K562 (cell line): ENCODE results near the gene MIDN. TPM values are rescaled to one million over a fixed set of nuclear protein-coding genes. Genes with fewer than 3 reads are reported as not detected.
A peak's percentile ranks its signal among the peaks of the same experiment; 100 is the strongest.

ENCODE experiments used
- ATAC-seq: fragments of 200-7000 bp; cut with Tn5 transposase; 3 replicates; pipeline ENCODE4 v1.9.1; 2020; ENCODE audit warnings: moderate library complexity
- BruUV-seq: library from RNA; stranded (reverse); fragments of 400-500 nt; replicated peaks from 2 replicates; lab custom pipeline; 2021; lab: Mats Ljungman, UMichigan
- CTCF ChIA-PET: fragments of 300-600 bp; formaldehyde crosslinking; extraction: SDS; loops from one replicate; lab custom pipeline; 2021; ENCODE audit warnings: low intra/inter-chr PET ratio; lab: Yijun Ruan, JAX
- POLR2A ChIA-PET: fragments of 300-600, 350-650 bp; sonication (Branson Sonifier 250); formaldehyde crosslinking; extraction: SDS; loops from one replicate; lab custom pipeline; 2021; ENCODE audit warnings: antibody characterized with exemption, inconsistent platforms; lab: Yijun Ruan, JAX
- DNase-seq, 4 experiments: peaks; one replicate each; pipeline versions ENCODE4 v3.0.0 to v3.0.0-alpha.2; 2011 to 2018; ENCODE audit warnings: low spot score in 3 of 4, mixed read lengths in 3 of 4; ENCODE audit errors: extremely low read depth in 1 of 4
- FAIRE-seq: peaks from 2 replicates; lab custom pipeline; 2011; peaks lifted over from hg19 to GRCh38; lab: Jason Lieb, UNC
- H2AFZ ChIP-seq: 2 replicates; pipeline ENCODE4 v1.6.0; 2011; ENCODE audit warnings: low read depth, low read length, control low read depth, inconsistent platforms
- H3K27ac ChIP-seq: fragments of 200-600 bp; 3 replicates; pipeline ENCODE4 v1.8.0; 2011; ENCODE audit warnings: low read depth, mild to moderate bottlenecking, control low read depth, inconsistent platforms, low read length, moderate library complexity, mixed read lengths; ENCODE audit errors: extremely low read depth
- H3K27me3 ChIP-seq, 2 experiments: fragments of 300-600 bp in 1 of 2; 2 replicates in 1 of 2; 3 replicates in 1 of 2; pipeline versions ENCODE4 v1.6.0 to v1.8.0; 2011; ENCODE audit warnings: inconsistent platforms in 2 of 2, low read length in 2 of 2, mild to moderate bottlenecking in 1 of 2, mixed read lengths in 1 of 2, moderate library complexity in 1 of 2; ENCODE audit not compliant: control insufficient read depth in 2 of 2, insufficient read depth in 2 of 2
- H3K36me3 ChIP-seq: fragments of 300-600 bp; 3 replicates; pipeline ENCODE4 v1.8.0; 2011; ENCODE audit warnings: mild to moderate bottlenecking, low read length, inconsistent platforms; ENCODE audit not compliant: control insufficient read depth, insufficient read depth
- H3K4me1 ChIP-seq, 2 experiments: fragments of 200-600 bp in 1 of 2; replicated peaks in 1 of 2; 2 replicates in 1 of 2; 3 replicates in 1 of 2; pipeline versions ENCODE4 v1.5.1 to v1.8.0; 2011; ENCODE audit warnings: inconsistent platforms in 2 of 2, low read length in 2 of 2, mild to moderate bottlenecking in 1 of 2, mixed read lengths in 1 of 2, moderate library complexity in 1 of 2; ENCODE audit not compliant: control insufficient read depth in 2 of 2, insufficient read depth in 2 of 2
- H3K4me2 ChIP-seq: 2 replicates; pipeline ENCODE4 v1.6.1; 2011; ENCODE audit warnings: low read length, control low read depth, inconsistent platforms, mixed read lengths; ENCODE audit not compliant: insufficient read depth
- H3K4me3 ChIP-seq: fragments of 200-600 bp; sonication (generic), shearing (Covaris generic); 2 replicates; pipeline ENCODE4 v1.5.1; 2016; ENCODE audit warnings: control low read depth, inconsistent platforms
- H3K79me2 ChIP-seq: fragments of 200-600 bp; 3 replicates; pipeline ENCODE4 v1.8.0; 2011; ENCODE audit warnings: low read length, inconsistent platforms; ENCODE audit not compliant: control insufficient read depth, insufficient read depth
- H3K9ac ChIP-seq, 2 experiments: 2 replicates each; pipeline versions ENCODE4 v1.6.0 to v1.6.1; 2011; ENCODE audit warnings: low read depth in 2 of 2, low read length in 2 of 2, control low read depth in 1 of 2, inconsistent platforms in 1 of 2, mild to moderate bottlenecking in 1 of 2, mixed read lengths in 1 of 2; ENCODE audit not compliant: insufficient read depth in 1 of 2
- H3K9me1 ChIP-seq: one replicate; pipeline ENCODE4 v1.6.0; 2011; ENCODE audit warnings: inconsistent platforms, mild to moderate bottlenecking, low read length, moderate library complexity; ENCODE audit not compliant: control insufficient read depth, insufficient read depth
- H3K9me3 ChIP-seq: replicated peaks from 2 replicates; pipeline ENCODE4 v1.5.1; 2011; ENCODE audit warnings: low read depth, low read length, inconsistent platforms; ENCODE audit not compliant: control insufficient read depth, insufficient read depth
- H4K20me1 ChIP-seq: replicated peaks from 2 replicates; pipeline ENCODE4 v1.6.1; 2011; ENCODE audit warnings: low read length, inconsistent platforms, mixed read lengths; ENCODE audit not compliant: control insufficient read depth, insufficient read depth
- HNRNPL ChIP-seq: fragments of 200-400 bp; formaldehyde crosslinking; IDR thresholded peaks from 2 replicates; pipeline ENCODE4 v1.6.1; 2017; ENCODE audit warnings: low read depth, mild to moderate bottlenecking, low read length
- POLR2G ChIP-seq: fragments of 200-400 bp; formaldehyde crosslinking; IDR thresholded peaks from 2 replicates; pipeline ENCODE4 v1.6.1; 2017; ENCODE audit warnings: low read depth, mild to moderate bottlenecking, antibody characterized with exemption, low read length, moderate library complexity
- TRIM28 ChIP-seq: fragments of 450-650 bp; IDR thresholded peaks from 2 replicates; pipeline ENCODE4 v1.6.1; 2017
- ZNF41 ChIP-seq: fragments of 250-450 bp; sonication (Bioruptor Pico); conservative IDR thresholded peaks from 2 replicates; pipeline ENCODE4 v1.4.0; 2020; ENCODE audit warnings: mild to moderate bottlenecking
- ZNF76 ChIP-seq: fragments of 250-450 bp; sonication (Bioruptor Pico); IDR thresholded peaks from 2 replicates; pipeline ENCODE4 v1.4.0; 2020; ENCODE audit warnings: mild to moderate bottlenecking, moderate library complexity, borderline replicate concordance
- ZNF766 ChIP-seq: fragments of 200-800 bp; sonication (Bioruptor generic); conservative IDR thresholded peaks from 2 replicates; pipeline ENCODE4 v1.6.1; 2016; ENCODE audit warnings: missing genetic modification characterization, missing compliant biosample characterization
- WGBS: fragments of 100-300 bp; shearing (Covaris generic); methylation state at CpG from one replicate; pipeline ENCODE4 v1.1.6; 2016; ENCODE audit warnings: low coverage, mixed read lengths; ENCODE audit not compliant: insufficient coverage; ENCODE audit errors: missing lambda C conversion rate; 5-methylcytosine and 5-hydroxymethylcytosine counted together
- in situ Hi-C: fragments of 300-500 bp; cut with MboI; formaldehyde crosslinking; loops from 4 replicates; pipeline ENCODE4 v1.15.0; 2018; ENCODE audit warnings: inconsistent platforms, mixed read lengths
- intact Hi-C: fragments of 100-400 bp; cut with micrococcal nuclease; formaldehyde crosslinking; loops from 2 replicates; pipeline ENCODE4 v1.14.2; 2022
- polyA plus RNA-seq, 8 experiments: library from polyadenylated mRNA; depleted of rRNA in 4 of 8; stranded (reverse) in 5 of 8; unstranded in 3 of 8; fragments of >200 nt; fragmentation: Nextera tagmentation in 2 of 8; fragmentation: Illumina TruSeq in 1 of 8; extraction: Ambion mirVana in 2 of 8; extraction: Trizol in 1 of 8; gene quantifications; 2 replicates each; pipeline versions ENCODE4 v1.2.1 to v1.2.3, GENCODE V29; 2011 to 2014; ENCODE audit warnings: inconsistent platforms in 1 of 8, missing spikeins in 1 of 8
- total RNA-seq, 7 experiments: library from RNA; depleted of rRNA in 6 of 7; stranded (reverse); fragments of >200 nt in 6 of 7; fragmentation: Illumina TruSeq in 2 of 7; extraction: Trizol in 2 of 7; gene quantifications; 2 replicates each; pipeline versions ENCODE4 v1.2.1 to v1.2.3, GENCODE V29; 2011 to 2021; ENCODE audit warnings: low replicate concordance in 1 of 7

The MIDN gene
- total and polyA plus RNA-seq, 9 of the 15 experiments (the other 6 are each of a cell fraction or from before 2014, with no cell fraction given) = 0.17 to 120 (median 10.1) TPM

DNA sequence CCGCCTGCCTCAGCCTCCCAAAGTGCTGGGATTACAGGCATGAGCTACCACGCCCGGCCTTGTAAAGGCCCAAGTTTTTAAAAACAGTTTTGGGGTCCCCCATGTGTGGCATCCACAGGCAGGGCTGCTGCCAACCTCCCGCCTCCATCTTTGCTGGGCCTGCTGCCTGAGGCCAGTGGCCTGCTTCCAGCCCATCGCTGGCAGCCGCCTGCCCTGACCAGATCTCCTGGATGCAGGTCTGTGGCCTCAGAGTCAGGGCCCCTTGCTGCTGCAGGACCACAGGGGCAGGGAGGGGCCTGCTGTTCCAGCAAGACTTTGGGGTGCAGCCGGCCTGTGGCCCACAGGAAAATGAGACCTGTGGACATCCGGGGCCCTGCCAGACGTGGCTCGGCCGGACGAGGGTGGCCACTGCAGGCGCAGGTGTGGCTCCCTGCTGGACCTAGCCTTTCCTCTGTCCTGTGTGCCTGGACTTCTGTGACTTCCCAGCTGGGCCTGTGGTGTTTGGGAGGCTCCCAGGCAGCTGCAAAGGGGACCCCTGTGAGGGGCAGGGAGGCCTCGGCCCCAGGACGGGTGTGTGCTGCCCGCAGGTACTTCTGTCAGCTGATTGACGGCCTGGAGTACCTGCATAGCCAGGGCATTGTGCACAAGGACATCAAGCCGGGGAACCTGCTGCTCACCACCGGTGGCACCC, 28.5 kb upstream of the MIDN start:
- H3K4me3 ChIP-seq = no peak overlapping the region
- no peak overlapping the region for H3K4me2 ChIP-seq
- H3K79me2 ChIP-seq = peaks cover 64% of the 10 kb centered on the region
- no peak overlapping the region; a peak in 1 of 4 replicates for H3K9ac ChIP-seq
- H3K4me1 ChIP-seq = peaks cover 13 to 89% of the 10 kb centered on the region in 2 experiments; a peak in 4 of 5 replicates
- CTCF ChIA-PET = no interaction called here
- ATAC-seq (no peak), FAIRE-seq (no peak), DNase-seq (no peak)
- peaks cover 39% of the 10 kb centered on the region for H4K20me1 ChIP-seq
- WGBS = 98% methylated on average over 13 of the region's 19 CpGs
- peaks cover 80% of the 10 kb centered on the region; the same call in 2 of the 3 replicates for H3K36me3 ChIP-seq
- no peaks in the 10 kb centered on the region for H3K9me3 ChIP-seq
- H3K27me3 ChIP-seq = no peaks in the 10 kb centered on the region
- POLR2A ChIA-PET = interaction anchor here (0.8 kb wide), 1 partner anchor 162 kb away, joined by 4 read pairs; no protein-coding TSS in a partner anchor
- BruUV-seq = no TSS peak
- intact Hi-C loops (loop anchor here (2.0 kb wide), 1 partner anchor 17 kb away; no protein-coding TSS in a partner anchor), in situ Hi-C loops (no loop called here)
- no peak overlapping the region for H3K27ac ChIP-seq
- TF ChIP-seq TRIM28 = no peak
- TF ChIP-seq ZNF766 (CRISPR knock-in tag) = no peak
- peak; percentile 51 for TF ChIP-seq POLR2G
- peaks cover 8% of the 10 kb centered on the region for H3K9me1 ChIP-seq
- H2AFZ ChIP-seq = no peak overlapping the region

DNA sequence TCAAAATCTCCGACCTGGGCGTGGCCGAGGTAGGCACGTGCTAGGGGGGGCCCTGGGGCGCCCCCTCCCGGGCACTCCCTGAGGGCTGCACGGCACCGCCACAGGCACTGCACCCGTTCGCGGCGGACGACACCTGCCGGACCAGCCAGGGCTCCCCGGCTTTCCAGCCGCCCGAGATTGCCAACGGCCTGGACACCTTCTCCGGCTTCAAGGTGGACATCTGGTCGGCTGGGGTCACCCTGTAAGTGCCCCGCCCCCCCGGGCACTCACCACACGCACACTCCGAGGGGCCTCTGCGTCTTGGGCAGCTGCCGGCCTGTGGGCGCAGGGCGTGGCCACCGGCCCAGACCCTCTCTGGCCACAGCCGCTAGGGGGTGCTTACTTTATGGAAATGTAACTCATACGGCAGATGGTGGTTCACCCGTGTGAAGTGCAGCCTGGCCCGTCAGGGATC, 27.9 kb upstream of the MIDN start:
- CTCF ChIA-PET = interaction anchor here (0.6 kb wide), 1 partner anchor 19 kb away, joined by 3 read pairs; no protein-coding TSS in a partner anchor
- Histone ChIP-seq H3K4me1 (peaks cover 13 to 84% of the 10 kb centered on the region in 2 experiments; a peak in 4 of 5 replicates), H3K9ac (peak overlapping the region in 1 of 2 experiments; percentile 35; a peak in 1 of 4 replicates), H3K36me3 (peaks cover 80% of the 10 kb centered on the region; the same call in 2 of the 3 replicates), H3K27me3 (no peaks in the 10 kb centered on the region), H3K27ac (no peak overlapping the region), H3K4me2 (no peak overlapping the region), H2AFZ (no peak overlapping the region), H3K9me3 (no peaks in the 10 kb centered on the region), H3K9me1 (peaks cover 5% of the 10 kb centered on the region), H3K4me3 (no peak overlapping the region), H4K20me1 (peaks cover 33% of the 10 kb centered on the region), H3K79me2 (peaks cover 58% of the 10 kb centered on the region)
- no TSS peak for BruUV-seq
- FAIRE-seq (no peak), DNase-seq (no peak), ATAC-seq (no peak)
- TF ChIP-seq ZNF41 (CRISPR knock-in tag) = no peak
- TF ChIP-seq POLR2G = peak; percentile 7; the same call in 1 of the 2 replicates
- TF ChIP-seq HNRNPL = peak; percentile 52; the same call in 1 of the 2 replicates
- TF ChIP-seq ZNF76 (CRISPR knock-in tag) = no peak
- in situ Hi-C loops (no loop called here), intact Hi-C loops (loop anchor here (2.0 kb wide), 1 partner anchor 16 kb away; no protein-coding TSS in a partner anchor)
- WGBS = 98% methylated on average over 13 of the region's 33 CpGs
- POLR2A ChIA-PET = interaction anchor here (0.8 to 1.0 kb wide), 2 partner anchors 9 to 162 kb away, joined by 3 to 4 read pairs; no protein-coding TSS in a partner anchor
